HG03097 (cell line): ENCODE results near the gene ELOVL4.

ENCODE experiments used
- ATAC-seq: cut with Tn5 transposase; IDR thresholded peaks from one replicate; pipeline ENCODE4 v1.9.1; 2021; ENCODE audit not compliant: unreplicated experiment, low FRiP score

The ELOVL4 gene

DNA sequence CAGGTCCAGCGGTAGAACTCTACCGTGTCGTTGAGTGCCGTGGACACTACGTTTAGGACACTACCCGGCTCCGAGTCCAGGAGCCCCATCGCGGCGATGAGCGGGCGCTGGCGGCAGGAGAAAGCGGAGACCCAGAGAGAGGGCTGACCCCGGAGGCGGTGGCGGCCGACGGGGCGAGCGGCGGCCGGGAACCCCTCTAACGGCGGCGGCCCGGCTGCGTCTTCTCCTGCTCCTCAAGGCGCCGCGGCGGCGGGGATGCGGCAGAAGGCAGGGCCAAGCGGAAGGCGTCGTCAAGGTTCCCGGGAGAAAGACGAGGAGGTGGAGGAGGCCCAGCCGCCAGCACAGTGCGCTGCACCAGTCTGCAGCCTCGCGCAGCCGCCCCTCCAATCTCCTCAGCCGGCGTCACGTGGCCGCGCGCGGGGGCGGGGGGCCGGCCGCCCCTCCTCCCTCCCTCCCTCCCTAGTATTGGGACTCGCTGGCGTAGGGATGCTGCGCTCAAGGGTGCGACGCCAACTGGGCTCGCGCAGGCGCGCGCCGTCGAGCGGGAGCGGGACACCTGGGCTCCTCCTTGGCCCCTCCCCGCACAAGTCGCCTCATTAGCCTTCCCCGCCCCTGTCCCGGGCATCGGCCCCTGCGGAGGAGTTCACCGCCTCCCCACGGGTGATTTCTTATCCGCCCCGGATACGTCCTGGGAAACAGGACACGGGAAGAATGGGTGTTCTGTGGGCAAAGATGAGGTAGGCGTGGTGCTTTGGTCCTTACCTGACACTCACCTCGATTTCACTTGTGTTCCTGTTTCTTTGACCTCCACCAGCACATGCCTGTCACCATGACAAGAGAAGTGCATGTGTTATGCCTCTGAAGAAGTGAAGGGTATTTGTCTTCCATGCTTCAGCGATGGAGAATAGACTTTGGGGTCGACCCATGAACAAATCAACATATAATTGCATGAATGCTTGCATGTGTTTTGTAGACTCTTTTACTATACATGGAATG, at the start of gene ELOVL4:
ELOVL4 (minus strand) TSS at position 363 of the 996 bp plus-strand sequence; CDS start at position 89, 274 bp downstream.
- no peak for ATAC-seq

DNA sequence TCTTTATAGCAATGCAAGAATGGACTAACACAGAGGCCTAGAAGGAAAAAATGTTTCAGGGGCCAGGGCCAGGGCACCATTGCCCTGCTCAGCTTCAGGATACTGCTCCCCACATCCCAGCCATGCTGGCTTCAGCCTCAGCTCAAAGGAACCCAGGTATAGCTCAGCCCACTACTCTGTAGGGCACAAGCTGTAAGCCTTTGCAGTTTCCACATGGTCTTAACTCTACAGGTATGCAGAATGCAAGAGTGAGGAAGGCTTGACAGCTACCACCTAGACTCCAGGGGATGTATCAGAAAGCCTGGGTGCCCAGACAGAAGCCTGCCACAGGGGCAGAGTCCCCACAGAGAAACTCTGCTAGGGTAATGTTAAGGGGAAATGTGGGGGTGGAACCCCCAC, 46.6 kb upstream of the ELOVL4 start:
- ATAC-seq: no peak

DNA sequence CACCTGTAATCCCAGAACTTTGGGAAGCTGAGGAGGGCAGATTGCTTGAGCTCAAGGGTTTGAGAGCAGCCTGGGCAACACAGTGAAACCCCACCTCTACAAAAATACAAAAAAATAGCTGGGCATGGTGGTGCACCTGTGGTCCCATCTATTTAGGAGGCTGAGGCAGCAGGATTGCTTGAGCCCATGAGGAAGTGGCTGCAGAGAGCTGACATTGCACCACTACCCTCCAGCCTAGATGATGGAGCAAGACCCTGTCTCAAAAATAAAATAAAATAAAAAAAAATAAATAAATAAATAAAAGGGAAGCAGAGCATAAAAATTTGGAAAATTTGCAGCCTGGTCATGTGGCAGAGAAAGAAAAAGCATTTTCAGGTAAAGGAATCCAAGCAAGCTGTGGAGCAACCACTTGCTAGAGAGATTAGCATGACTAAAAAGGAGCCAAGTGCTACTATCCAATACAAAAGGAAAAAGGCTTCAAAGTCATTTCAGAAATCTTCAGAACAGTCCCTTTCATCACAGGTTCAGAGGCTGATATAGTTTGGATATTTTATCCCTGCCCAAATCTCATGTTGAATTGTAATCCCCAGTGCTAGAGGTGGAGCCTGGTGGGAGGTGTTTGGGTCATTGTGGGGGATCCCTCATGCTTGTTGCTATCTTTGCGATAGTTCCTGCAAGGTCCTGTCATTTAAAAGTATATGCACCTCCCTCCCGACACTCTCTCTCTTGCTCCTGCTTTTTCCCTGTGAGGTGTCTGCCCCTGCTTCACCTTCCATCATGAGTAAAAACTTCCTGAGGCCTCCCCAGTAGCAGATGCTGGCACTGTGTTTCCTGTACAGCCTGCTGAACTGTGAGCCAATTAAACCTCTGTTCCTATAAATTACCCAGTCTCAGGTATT, 45.9 kb upstream of the ELOVL4 start:
- ATAC-seq: no peak

DNA sequence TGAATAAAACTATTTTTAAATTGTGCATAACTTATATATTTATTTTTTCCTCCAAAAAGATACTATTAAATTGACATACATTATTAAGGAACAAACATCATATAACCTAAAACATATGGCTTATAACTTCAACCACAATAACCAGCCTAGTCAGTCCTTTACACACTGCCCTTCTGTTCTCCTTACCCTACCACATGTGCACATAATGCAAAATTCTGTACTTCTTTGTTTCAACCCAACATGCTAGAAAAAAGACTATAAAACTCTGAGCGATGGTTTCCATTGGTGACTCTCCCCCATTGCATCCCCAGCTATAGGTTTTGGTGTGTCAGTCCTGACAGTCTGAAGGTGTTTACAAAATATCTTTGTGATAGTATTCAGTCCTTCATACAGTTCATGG, 42.3 kb upstream of the ELOVL4 start:
- ATAC-seq: no peak

- ATAC-seq: no peak
These were observed 37.8 kb upstream of the ELOVL4 start for GRCh38 chr6:79985128-79985527.

DNA sequence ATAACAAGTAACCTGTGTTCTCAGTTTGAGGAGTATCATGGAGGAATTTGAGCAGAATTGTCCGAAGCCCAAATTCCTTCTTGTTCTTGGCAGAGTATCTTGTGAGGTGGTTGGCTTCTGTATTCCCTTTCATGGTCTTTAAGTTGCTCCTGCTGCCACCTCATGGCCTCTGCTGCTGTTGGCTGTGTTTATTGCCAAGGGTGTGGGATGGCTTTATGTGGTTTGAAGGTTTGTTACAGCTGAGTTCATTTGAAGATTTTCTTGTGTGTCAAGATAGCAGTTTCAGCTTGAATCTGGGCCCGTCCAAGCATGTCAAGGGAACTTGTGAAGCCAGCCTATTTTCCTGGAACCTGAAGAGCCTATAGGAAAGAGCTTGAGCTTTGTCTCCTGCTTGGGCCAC, 36.9 kb upstream of the ELOVL4 start:
- ATAC-seq: no peak

DNA sequence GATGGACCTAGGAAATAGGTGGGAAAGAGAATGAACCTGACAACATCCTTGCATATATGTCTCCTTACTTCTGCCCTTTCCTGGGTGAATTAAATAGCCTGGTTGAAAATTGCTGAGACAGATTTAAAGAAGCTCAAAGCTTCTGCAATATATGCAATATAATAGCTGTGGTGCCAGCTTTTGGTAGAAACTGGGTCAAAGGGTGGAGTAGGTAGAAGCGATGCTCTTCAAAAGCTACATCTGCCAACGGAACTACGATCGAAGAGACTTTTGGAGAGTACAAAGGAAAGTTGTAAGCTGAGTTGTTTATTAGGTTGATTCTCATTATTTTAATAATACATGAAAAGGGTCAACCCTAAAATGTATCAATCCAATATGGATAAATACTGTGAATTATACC, 34.3 kb upstream of the ELOVL4 start:
- no peak for ATAC-seq

DNA sequence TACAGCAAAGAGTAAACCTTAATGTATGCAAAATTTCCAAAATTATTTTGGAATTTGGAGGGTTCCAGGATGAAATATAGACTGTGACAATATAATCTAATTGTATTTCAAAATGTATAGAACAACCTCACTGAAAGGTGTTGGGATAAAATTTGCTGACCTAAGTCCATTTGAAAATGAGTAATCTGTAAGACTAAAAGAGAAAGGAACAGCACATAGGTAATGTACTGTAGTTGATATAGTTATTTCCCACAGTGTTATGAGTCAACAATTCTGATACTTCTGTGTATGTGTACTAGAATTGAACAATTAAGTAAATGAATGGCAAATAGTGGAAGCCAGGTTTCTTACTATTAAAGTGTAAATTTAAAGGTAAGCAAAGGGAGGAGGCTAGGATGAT, 23.8 kb upstream of the ELOVL4 start:
- no peak for ATAC-seq

DNA sequence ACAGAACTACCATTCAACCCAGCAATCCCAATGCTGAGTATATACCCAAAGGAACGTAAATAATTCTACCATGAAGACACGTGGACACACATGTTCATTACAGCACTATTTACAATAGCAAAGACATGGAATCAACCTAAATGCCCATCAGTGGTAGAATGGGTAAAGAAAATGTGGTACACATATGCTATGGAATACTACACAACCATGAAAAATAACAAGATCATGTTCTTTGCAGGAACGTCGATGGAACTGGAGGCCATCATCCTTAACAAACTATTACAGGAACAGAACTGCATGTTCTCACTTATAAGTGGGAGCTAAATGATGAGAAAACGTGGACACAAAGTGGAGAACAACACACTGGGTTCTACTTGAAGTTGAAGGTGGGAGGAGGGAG, 22.4 kb upstream of the ELOVL4 start:
- ATAC-seq: no peak

- no peak for ATAC-seq
These were observed 19.8 kb upstream of the ELOVL4 start for GRCh38 chr6:79967178-79967577.

GRCh38 chr6:79964607-79965081, 17.3 kb upstream of the ELOVL4 start:
- no peak for ATAC-seq

- ATAC-seq: no peak
These were observed 7.5 kb upstream of the ELOVL4 start for GRCh38 chr6:79954849-79955248.

- no peak for ATAC-seq
These were observed 1.9 kb upstream of the ELOVL4 start for GRCh38 chr6:79949233-79949632.

- ATAC-seq: no peak
These were observed 822 bp downstream of the ELOVL4 start for GRCh38 chr6:79946272-79947190.

- ATAC-seq: no peak
These were observed 4.2 kb downstream of the ELOVL4 start for GRCh38 chr6:79943133-79943532.

GRCh38 chr6:79941489-79942151, 5.7 kb downstream of the ELOVL4 start:
- no peak for ATAC-seq

GRCh38 chr6:79928478-79928998, 18.8 kb downstream of the ELOVL4 start:
- no peak for ATAC-seq

DNA sequence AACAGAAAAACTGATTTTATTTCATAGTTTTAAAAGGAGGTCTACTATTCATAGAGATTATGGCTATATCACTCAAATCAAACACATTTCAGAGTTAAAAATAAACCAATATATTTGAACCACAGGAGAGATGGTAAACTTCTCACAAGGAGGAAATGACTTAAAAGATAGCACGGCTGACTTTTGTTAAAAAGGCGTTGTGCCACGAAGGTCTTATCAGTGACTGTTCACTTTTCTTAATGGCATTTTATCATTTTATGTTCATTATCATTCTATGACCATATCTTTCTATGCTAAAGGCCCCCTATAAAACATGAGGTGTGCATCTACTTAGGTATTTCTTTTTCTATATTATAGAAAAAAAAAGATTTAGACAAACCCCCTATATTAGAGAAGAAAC, 19.6 kb downstream of the ELOVL4 start:
- no peak for ATAC-seq

- no peak for ATAC-seq
These were observed 24.1 kb downstream of the ELOVL4 start for GRCh38 chr6:79923270-79923669.
